IPS DF 6.9 (cell line): Measurements from ENCODE around the gene ZFAND2B.

ENCODE experiments used
- DNase-seq: peaks from one replicate; pipeline ENCODE4 v3.0.0-alpha.2; 2013; ENCODE audit warnings: low read depth, low spot score
- H3K27ac ChIP-seq: one replicate; pipeline ENCODE4 v1.5.1; 2013; ENCODE audit warnings: low read length, control low read depth
- H3K27me3 ChIP-seq: 2 replicates; pipeline ENCODE4 v1.6.1; 2013; ENCODE audit warnings: mild to moderate bottlenecking, low read length; ENCODE audit not compliant: control insufficient read depth, insufficient read depth
- H3K36me3 ChIP-seq: 2 replicates; pipeline ENCODE4 v1.6.1; 2013; ENCODE audit warnings: low read length; ENCODE audit not compliant: control insufficient read depth, insufficient read depth
- H3K4me1 ChIP-seq: 2 replicates; pipeline ENCODE4 v1.6.1; 2013; ENCODE audit warnings: low read length; ENCODE audit not compliant: control insufficient read depth, insufficient read depth
- H3K4me3 ChIP-seq: 2 replicates; pipeline ENCODE4 v1.5.1; 2013; ENCODE audit warnings: mild to moderate bottlenecking, low read length
- H3K9me3 ChIP-seq: 2 replicates; pipeline ENCODE4 v1.6.1; 2013; ENCODE audit warnings: low read length, inconsistent platforms; ENCODE audit not compliant: control insufficient read depth, insufficient read depth
- WGBS: extraction: QIAGEN DNeasy Blood & Tissue Kit; methylation state at CpG from one replicate; pipeline ENCODE4 v1.1.7; 2013; ENCODE audit warnings: mixed read lengths, missing lambda C conversion rate; ENCODE audit not compliant: insufficient read length, insufficient coverage; 5-methylcytosine and 5-hydroxymethylcytosine counted together

The ZFAND2B gene

GRCh38 chr2:219205165-219205538 lies 1.4 kb upstream of the ZFAND2B start:
- Histone ChIP-seq H3K27me3 (no peaks in the 10 kb centered on the region), H3K27ac (no peak overlapping the region), H3K4me3 (no peak overlapping the region), H3K9me3 (no peaks in the 10 kb centered on the region), H3K4me1 (0 out of 2 replicates have a peak, but pooled peaks cover 1% of the 10 kb centered on the region), H3K36me3 (no peaks in the 10 kb centered on the region; the same call in 1 of the 2 replicates)
- no peak for DNase-seq
- WGBS, result no CpG with 5 or more reads among the region's 5 CpGs

GRCh38 chr2:219205981-219206327 lies 628 bp upstream of the ZFAND2B start:
- H3K4me3 ChIP-seq, result peak overlapping the region; percentile 73; the same call in 1 of the 2 replicates
- no CpG with 5 or more reads among the region's 7 CpGs for WGBS
- peaks cover 4% of the 10 kb centered on the region for H3K36me3 ChIP-seq
- 0 out of 2 replicates have a peak, but pooled peaks cover 1% of the 10 kb centered on the region for H3K4me1 ChIP-seq
- H3K27ac ChIP-seq, result no peak overlapping the region
- H3K9me3 ChIP-seq, result no peaks in the 10 kb centered on the region
- no peak for DNase-seq
- H3K27me3 ChIP-seq, result no peaks in the 10 kb centered on the region

- Histone ChIP-seq H3K36me3 (peaks cover 9% of the 10 kb centered on the region), H3K4me1 (0 out of 2 replicates have a peak, but pooled peaks cover 1% of the 10 kb centered on the region), H3K9me3 (no peaks in the 10 kb centered on the region), H3K27me3 (no peaks in the 10 kb centered on the region), H3K4me3 (peak overlapping the region; percentile 43; the same call in 1 of the 2 replicates), H3K27ac (no peak overlapping the region)
- no CpG with 5 or more reads among the region's 22 CpGs for WGBS
- no peak for DNase-seq
These were observed 727 bp downstream of the ZFAND2B start for GRCh38 chr2:219207134-219207883.

DNA sequence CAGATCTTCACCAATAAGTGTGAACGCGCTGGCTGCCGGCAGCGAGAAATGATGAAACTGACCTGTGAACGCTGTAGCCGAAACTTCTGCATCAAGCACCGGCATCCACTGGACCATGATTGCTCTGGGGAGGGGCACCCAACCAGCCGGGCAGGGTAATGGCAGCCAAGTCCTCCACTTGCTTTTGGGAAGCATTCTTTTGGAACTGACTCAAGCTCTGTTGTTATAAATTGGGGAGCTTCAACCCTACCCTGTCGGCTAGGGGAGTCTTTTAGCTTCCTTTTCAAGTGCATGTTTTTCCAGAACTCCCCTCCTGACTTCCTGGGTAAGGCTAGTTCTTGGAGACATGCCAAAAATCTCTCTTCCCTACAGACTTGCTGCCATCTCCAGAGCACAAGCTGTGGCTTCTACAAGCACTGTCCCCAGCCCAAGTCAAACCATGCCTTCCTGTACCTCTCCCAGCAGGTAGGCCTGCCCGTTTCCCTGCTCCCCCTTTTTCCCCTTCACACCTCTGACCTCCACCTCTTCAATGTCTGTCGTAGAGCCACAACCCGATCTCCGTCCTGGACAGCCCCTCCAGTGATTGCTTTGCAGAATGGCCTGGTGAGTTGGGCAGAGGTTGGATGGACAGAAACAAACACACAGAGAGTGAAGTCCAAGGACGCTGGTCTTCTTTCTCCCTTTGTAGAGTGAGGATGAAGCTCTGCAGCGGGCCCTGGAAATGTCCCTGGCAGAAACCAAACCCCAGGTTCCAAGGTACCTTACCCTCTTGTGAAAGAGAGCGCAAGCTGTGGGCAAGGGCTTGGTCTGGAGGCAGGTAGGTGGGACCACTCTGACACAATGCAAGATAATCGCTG lies 1.5 kb downstream of the ZFAND2B start:
- Histone ChIP-seq H3K27me3 (no peaks in the 10 kb centered on the region), H3K4me3 (no peak overlapping the region), H3K4me1 (0 out of 2 replicates have a peak, but pooled peaks cover 1% of the 10 kb centered on the region), H3K27ac (no peak overlapping the region), H3K9me3 (no peaks in the 10 kb centered on the region), H3K36me3 (peaks cover 13% of the 10 kb centered on the region)
- no CpG with 5 or more reads among the region's 17 CpGs for WGBS
- DNase-seq, result no peak

DNA sequence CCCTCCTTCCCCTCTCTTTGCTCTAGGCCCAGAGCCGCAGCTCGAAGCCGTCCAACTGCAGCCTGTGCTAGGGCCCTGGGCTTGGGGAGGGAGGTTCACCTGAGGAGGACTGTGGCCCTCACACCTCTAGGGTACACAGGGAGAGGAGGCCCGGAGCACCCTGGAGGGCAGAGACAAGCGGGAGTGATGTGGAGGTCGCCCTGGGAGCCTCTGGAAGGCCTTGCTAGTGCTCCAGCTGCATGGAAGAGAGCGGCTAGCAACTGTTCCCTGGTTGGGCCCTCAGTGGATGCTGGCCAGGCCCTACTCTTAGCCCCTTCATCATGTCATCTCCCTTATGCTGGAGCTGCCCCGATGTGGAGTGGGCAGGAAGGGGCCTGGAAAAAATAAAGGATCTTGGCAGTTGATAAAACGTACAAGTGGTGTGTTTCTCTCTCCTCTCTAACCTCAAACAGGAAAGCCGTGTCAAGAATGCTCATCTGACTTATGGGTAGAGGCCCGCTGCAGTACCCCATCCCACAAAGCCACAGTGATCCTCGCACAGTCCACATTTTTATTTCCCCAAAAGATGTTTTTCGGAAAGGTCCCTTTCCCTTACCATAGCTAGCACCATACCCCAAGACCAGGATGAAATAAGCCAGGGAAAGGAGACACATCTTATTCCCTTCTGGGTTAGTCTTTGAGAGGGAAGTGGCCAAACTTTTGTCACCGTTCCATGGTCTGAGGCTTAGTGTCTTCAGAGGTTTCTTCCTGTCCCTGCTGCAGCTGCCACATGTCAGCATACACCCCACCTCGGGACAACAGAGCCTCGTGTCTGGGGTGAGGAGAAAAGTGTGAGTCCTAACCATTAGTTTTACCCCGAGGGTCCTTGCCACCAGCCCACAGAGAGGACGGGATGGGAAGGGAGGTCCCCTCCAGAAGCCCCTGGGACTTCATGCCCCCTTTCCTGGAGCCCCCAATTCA lies 2.9 kb downstream of the ZFAND2B start:
- H3K9me3 ChIP-seq, result no peaks in the 10 kb centered on the region
- H3K4me1 ChIP-seq, result 0 out of 2 replicates have a peak, but pooled peaks cover 1% of the 10 kb centered on the region
- peaks cover 21% of the 10 kb centered on the region for H3K36me3 ChIP-seq
- H3K27me3 ChIP-seq, result no peaks in the 10 kb centered on the region
- H3K27ac ChIP-seq, result no peak overlapping the region
- no peak for DNase-seq
- H3K4me3 ChIP-seq, result no peak overlapping the region
- no CpG with 5 or more reads among the region's 18 CpGs for WGBS

DNA sequence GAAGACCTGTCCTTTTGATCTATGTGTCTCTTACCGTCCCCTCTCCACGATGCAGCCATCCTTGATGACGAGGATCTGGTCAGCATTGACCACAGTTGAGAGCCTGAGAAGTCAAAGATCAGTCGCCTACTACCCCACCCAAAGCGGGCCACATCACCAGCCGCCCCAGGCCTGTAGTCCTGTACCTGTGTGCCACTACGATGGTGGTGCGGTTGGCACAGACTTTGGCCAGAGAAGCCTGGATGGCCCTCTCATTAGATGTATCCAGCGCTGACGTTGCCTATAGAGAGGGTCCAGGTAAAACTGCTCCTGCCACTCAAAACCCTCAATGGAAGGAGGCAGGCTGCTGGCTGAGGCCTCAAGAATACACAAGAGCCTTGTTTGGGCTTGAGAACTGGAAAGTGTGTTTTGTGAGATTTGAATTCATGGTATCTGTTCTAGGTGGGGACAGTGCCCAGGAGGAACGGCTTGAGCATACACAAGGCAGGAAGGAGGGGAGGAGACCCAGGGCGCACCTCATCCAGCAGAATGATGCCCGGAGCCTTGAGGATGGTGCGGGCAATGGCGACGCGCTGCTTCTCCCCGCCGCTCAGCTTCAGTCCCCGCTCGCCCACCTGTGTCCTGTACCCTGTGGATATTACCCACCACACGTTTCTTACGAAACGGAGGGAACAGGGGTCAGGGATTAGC lies 3.8 kb downstream of the ZFAND2B start:
- Histone ChIP-seq H3K27me3 (no peaks in the 10 kb centered on the region), H3K36me3 (peaks cover 24% of the 10 kb centered on the region), H3K27ac (no peak overlapping the region), H3K4me3 (no peak overlapping the region), H3K9me3 (no peaks in the 10 kb centered on the region), H3K4me1 (0 out of 2 replicates have a peak, but pooled peaks cover 1% of the 10 kb centered on the region)
- DNase-seq, result no peak
- no CpG with 5 or more reads among the region's 24 CpGs for WGBS

GRCh38 chr2:219210886-219211362 lies 4.3 kb downstream of the ZFAND2B start:
- Histone ChIP-seq H3K27me3 (no peaks in the 10 kb centered on the region), H3K36me3 (peaks cover 24% of the 10 kb centered on the region)
- no CpG with 5 or more reads among the region's 9 CpGs for WGBS

DNA sequence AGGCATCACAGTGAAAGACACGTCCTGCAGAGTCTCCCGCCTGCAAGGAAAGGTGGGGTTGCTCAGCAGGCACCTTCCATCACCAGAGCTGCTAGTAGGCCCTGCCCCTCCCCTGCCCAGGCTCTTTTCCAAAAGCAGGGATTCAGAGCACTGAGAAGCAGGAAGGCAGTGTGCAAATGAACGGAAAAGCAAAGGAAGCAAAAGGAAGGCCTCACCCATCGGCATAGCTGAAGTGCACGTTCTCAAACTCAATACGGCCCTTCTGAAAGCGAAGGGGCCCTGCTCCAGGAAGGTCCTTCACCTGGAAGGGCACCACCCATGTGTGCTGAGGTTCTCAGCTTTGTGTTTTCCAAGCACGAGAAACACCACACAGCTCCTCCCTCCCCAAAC lies 6.4 kb downstream of the ZFAND2B start:
- peaks cover 24% of the 10 kb centered on the region for H3K36me3 ChIP-seq
- H3K27ac ChIP-seq, result no peak overlapping the region
- H3K9me3 ChIP-seq, result no peaks in the 10 kb centered on the region
- H3K4me3 ChIP-seq, result no peak overlapping the region
- DNase-seq, result no peak
- H3K4me1 ChIP-seq, result peaks cover 5% of the 10 kb centered on the region
- no peaks in the 10 kb centered on the region for H3K27me3 ChIP-seq
- WGBS, result no CpG with 5 or more reads among the region's 8 CpGs

More at GRCh38 chr2:219210886-219211362, 4.3 kb downstream of the ZFAND2B start:
- Histone ChIP-seq H3K4me1 (0 out of 2 replicates have a peak, but pooled peaks cover 1% of the 10 kb centered on the region), H3K27ac (no peak overlapping the region), H3K4me3 (no peak overlapping the region), H3K9me3 (no peaks in the 10 kb centered on the region)
- no peak for DNase-seq

DNA sequence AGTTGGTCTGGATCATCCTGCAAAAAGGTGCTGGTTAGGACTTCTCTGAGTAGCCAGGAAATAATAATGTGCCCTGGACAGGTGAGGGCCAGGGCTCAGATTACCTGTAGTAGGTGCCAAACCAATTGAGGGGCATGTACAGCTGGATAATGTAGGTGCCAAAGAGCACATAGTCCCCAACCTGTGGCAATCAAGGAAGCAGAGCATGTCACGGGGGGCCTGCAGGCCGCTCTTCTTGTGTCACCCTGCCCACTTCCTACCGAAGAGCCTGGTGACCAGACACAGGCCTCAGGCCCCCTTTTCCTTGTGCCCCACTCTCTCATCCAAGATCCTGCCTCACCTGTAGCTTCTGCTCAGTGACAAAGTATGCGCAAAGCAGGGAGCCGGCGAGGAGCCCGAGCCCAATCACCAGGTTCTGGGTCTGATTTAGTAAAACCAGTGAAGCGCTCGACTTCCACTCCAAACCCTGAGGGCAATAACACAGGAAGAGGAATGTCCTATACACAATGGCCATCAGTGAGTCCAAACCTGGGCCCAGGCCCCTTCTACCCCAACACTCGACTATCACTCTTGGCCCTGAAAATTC lies 7.0 kb downstream of the ZFAND2B start:
- H3K4me1 ChIP-seq, result peaks cover 6% of the 10 kb centered on the region
- H3K4me3 ChIP-seq, result no peak overlapping the region
- no peak for DNase-seq
- no peaks in the 10 kb centered on the region for H3K27me3 ChIP-seq
- H3K27ac ChIP-seq, result no peak overlapping the region
- H3K36me3 ChIP-seq, result peaks cover 24% of the 10 kb centered on the region
- WGBS, result no CpG with 5 or more reads among the region's 10 CpGs
- H3K9me3 ChIP-seq, result no peaks in the 10 kb centered on the region
